HG03469 (cell line): ENCODE measurements around the gene METTL9.
"Not testable (repeated sequence)": the region's sequence is repeated elsewhere in the genome, so short reads cannot be mapped to it uniquely, and the experiment has no call there.

Source experiments
- ATAC-seq: cut with Tn5 transposase; IDR thresholded peaks from one replicate; pipeline ENCODE4 v1.9.1; 2021; ENCODE audit warnings: mild to moderate bottlenecking, moderate library complexity, moderate number of reproducible peaks; ENCODE audit not compliant: unreplicated experiment

Gene METTL9

GRCh38 chr16:21631951-21632575 is 32.7 kb downstream of the METTL9 start:
- ATAC-seq, result not testable (repeated sequence)

- ATAC-seq, result no peak
These were observed 34.8 kb downstream of the METTL9 start for GRCh38 chr16:21634216-21634615.

GRCh38 chr16:21635694-21636093 is 36.3 kb downstream of the METTL9 start:
- not testable (repeated sequence) for ATAC-seq

GRCh38 chr16:21637032-21637968 is 37.9 kb downstream of the METTL9 start:
- no peak for ATAC-seq

- no peak for ATAC-seq
These were observed 39.2 kb downstream of the METTL9 start for GRCh38 chr16:21638573-21638975.

GRCh38 chr16:21639493-21639892 is 40.1 kb downstream of the METTL9 start:
- no peak for ATAC-seq

- ATAC-seq, result no peak
These were observed 42.5 kb downstream of the METTL9 start for GRCh38 chr16:21641916-21642315.

- no peak for ATAC-seq
These were observed 43.5 kb downstream of the METTL9 start for GRCh38 chr16:21642861-21643260.

GRCh38 chr16:21643785-21644184 is 44.4 kb downstream of the METTL9 start:
- no peak for ATAC-seq

- no peak for ATAC-seq
These were observed 45.3 kb downstream of the METTL9 start for GRCh38 chr16:21644674-21645073.

GRCh38 chr16:21645261-21645721 is 45.9 kb downstream of the METTL9 start:
- no peak for ATAC-seq

- ATAC-seq, result no peak
These were observed 46.7 kb downstream of the METTL9 start for GRCh38 chr16:21646091-21646490.

- ATAC-seq, result peak; percentile 72
These were observed 47.6 kb downstream of the METTL9 start for GRCh38 chr16:21646721-21647561.

- ATAC-seq, result no peak
These were observed 48.3 kb downstream of the METTL9 start for GRCh38 chr16:21647562-21648164.

- not testable (repeated sequence) for ATAC-seq
These were observed 50.5 kb downstream of the METTL9 start for GRCh38 chr16:21649826-21650406.

GRCh38 chr16:21650521-21650920 is 51.1 kb downstream of the METTL9 start:
- no peak for ATAC-seq

GRCh38 chr16:21651515-21651914 is 52.1 kb downstream of the METTL9 start:
- no peak for ATAC-seq

GRCh38 chr16:21652453-21652852 is 53.1 kb downstream of the METTL9 start, which contains the start of gene IGSF6:
IGSF6 (minus strand) TSS chr16:21652608; CDS start chr16:21652598, 10 bp downstream.
- no peak for ATAC-seq

GRCh38 chr16:21653571-21653970 is 54.2 kb downstream of the METTL9 start:
- no peak for ATAC-seq

- no peak for ATAC-seq
These were observed 55.1 kb downstream of the METTL9 start for GRCh38 chr16:21654466-21654865.
